ENCODE measurements around the gene IL25. TPM values are rescaled to one million over a fixed set of nuclear protein-coding genes. Genes with fewer than 3 reads are reported as not detected.

Gene IL25
- polyA plus RNA-seq, 1 of the 3 experiments (the other 2 are of a cell fraction), result not detected

DNA sequence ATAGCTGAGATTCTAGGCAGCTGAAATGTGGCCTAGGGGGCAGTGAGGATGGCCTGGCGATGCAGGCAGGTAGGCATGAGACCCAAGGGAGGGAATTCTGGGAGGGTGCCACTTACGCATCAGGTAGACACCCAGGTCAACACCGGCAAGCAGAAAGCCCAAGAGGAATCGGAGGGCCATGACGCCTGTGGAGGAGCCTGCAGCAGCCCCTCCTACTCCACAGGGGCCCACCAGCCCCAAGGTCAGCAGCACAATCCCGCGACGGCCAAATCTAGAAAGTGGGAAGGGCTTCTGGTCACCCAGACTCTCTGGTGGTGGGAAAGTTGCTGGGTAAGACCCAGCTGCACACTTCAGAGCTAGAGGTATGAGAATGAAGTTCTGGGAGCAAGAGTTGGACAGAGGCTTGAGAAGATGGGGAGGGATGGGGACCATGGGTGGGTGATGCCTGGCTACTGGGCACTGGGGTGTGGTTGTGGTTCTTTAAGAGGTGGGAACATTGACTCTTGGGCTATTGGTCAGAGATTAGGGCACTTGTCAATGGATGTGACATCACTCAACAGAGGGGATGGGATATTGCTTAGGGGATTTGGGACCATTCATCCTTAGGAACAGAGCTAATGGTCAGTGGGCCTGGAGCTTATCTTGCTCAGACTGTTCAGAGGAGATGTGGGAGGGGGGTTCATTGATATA, 23.3 kb upstream of the IL25 start:
- Histone ChIP-seq H3K36me3 (replicated peaks in 1 of 2; ENCODE audit: control insufficient read depth in 1 of 2, insufficient read depth in 2 of 2, low read length in 1 of 2) (peaks cover 0 to 2% of the 10 kb centered on the region in 2 experiments), H3K9ac (no peak overlapping the region), H3K9me3 (no peaks in the 10 kb centered on the region), H3K4me3 (ENCODE audit: low read depth in 2 of 2, low read length in 1 of 2) (no peak overlapping the region), H3F3A (replicated peaks; ENCODE audit: insufficient read depth) (no peaks in the 10 kb centered on the region), H2AFZ (ENCODE audit: low read depth) (no peak overlapping the region), H3K79me2 (ENCODE audit: insufficient read depth) (no peaks in the 10 kb centered on the region), H3K4me2 (no peak overlapping the region), H3K27ac (ENCODE audit: low read depth in 2 of 2, low read length in 1 of 2) (no peak overlapping the region), H4K20me1 (ENCODE audit: insufficient read depth) (no peaks in the 10 kb centered on the region), H3K9me2 (no peaks in the 10 kb centered on the region), H3K27me3 (ENCODE audit: insufficient read depth) (no peaks in the 10 kb centered on the region), H3K4me1 (ENCODE audit: control insufficient read depth in 1 of 2, insufficient read depth in 2 of 2, low read depth in 1 of 2, low read length in 1 of 2) (peaks cover 0 to 12% of the 10 kb centered on the region in 2 experiments; a peak in 1 of 4 replicates)
- DNase-seq, result no peak
- TF ChIP-seq RXRA (IDR thresholded peaks at IDR 0.05; ENCODE audit: borderline replicate concordance, low read depth), result no peak
- no peak for TF ChIP-seq PBX3 (IDR thresholded peaks at IDR 0.05)
- TF ChIP-seq RCOR1 (IDR thresholded peaks at IDR 0.05; ENCODE audit: low read length), result no peak
- TF ChIP-seq FOXJ3 (CRISPR knock-in tag; IDR thresholded peaks at IDR 0.05), result no peak
- no peak for TF ChIP-seq NRF1 (IDR thresholded peaks at IDR 0.05; ENCODE audit: low read depth, low read length)
- TF ChIP-seq FOSL2 (IDR thresholded peaks at IDR 0.05; ENCODE audit: borderline replicate concordance, low read depth), result no peak
- TF ChIP-seq ELF1 (IDR thresholded peaks at IDR 0.05), result no peak
- TF ChIP-seq GATA2 (CRISPR knock-in tag; IDR thresholded peaks at IDR 0.05), result no peak
- TF ChIP-seq FOXM1 (IDR thresholded peaks at IDR 0.05; ENCODE audit: low read depth), result no peak
- TF ChIP-seq TAF1 (IDR thresholded peaks at IDR 0.05; ENCODE audit: borderline replicate concordance, low read depth, low read length), result no peak
- no peak for TF ChIP-seq USF2 (IDR thresholded peaks at IDR 0.05; ENCODE audit: borderline replicate concordance, low read depth, low read length)
- no peak for TF ChIP-seq NFIC (IDR thresholded peaks at IDR 0.05; ENCODE audit: borderline replicate concordance)
- no peak for TF ChIP-seq MAX (IDR thresholded peaks at IDR 0.05; ENCODE audit: low read depth)
- ChIA-PET POLR2A (interaction anchor here (1.2 kb wide), 1 partner anchor 16 kb away, joined by 3 read pairs; the partner anchor contains the start of gene EFS), CTCF (interaction anchor here (1.0 to 1.8 kb wide), 4 partner anchors 11 to 48 kb away, joined by 3 to 9 read pairs (median 5); no protein-coding TSS in a partner anchor)
- WGBS (ENCODE audit: low lambda C conversion rate), result 93% methylated on average over 3 of the region's 8 CpGs
